Type B pancreatic cell (in vitro differentiated cells): ENCODE results near the gene TMED10. TPM values are rescaled to one million over a fixed set of nuclear protein-coding genes. Genes with fewer than 3 reads are reported as not detected.

Experiments used
- DNase-seq: peaks from one replicate; pipeline ENCODE4 v3.0.0; 2021; ENCODE audit warnings: mixed read lengths; ENCODE audit not compliant: unreplicated experiment; ENCODE audit errors: extremely low spot score
- H3K27ac Mint-ChIP-seq: 2 replicates; pipeline ENCODE4 v1.8.0; 2021; ENCODE audit warnings: mild to moderate bottlenecking, mixed read lengths
- H3K27me3 Mint-ChIP-seq: 2 replicates; pipeline ENCODE4 v1.8.0; 2021; ENCODE audit warnings: mixed read lengths
- H3K36me3 Mint-ChIP-seq: 2 replicates; pipeline ENCODE4 v1.8.0; 2021; ENCODE audit warnings: mixed read lengths
- H3K4me1 Mint-ChIP-seq: one replicate; pipeline ENCODE4 v1.8.0; 2021; ENCODE audit warnings: mixed read lengths; ENCODE audit not compliant: unreplicated experiment
- H3K4me3 Mint-ChIP-seq: 2 replicates; pipeline ENCODE4 v1.8.0; 2021; ENCODE audit warnings: mild to moderate bottlenecking, mixed read lengths
- H3K9me3 Mint-ChIP-seq: 2 replicates; pipeline ENCODE4 v1.8.0; 2021; ENCODE audit warnings: mixed read lengths
- total RNA-seq: library from RNA; stranded (reverse); gene quantifications from 2 replicates; pipeline ENCODE4 v1.2.1, GENCODE V29; 2021; ENCODE audit warnings: low replicate concordance
- TF ChIP-seq, protein P1 (sequence below): fragments of 200-600 bp; sonication (generic); conservative IDR thresholded peaks from 2 replicates; pipeline ENCODE4 v1.5.0; 2021; ENCODE audit warnings: antibody characterized with exemption, mild to moderate bottlenecking

TMED10 gene
- total RNA-seq, 1 donor from 2014 or later, result 273 TPM

DNA sequence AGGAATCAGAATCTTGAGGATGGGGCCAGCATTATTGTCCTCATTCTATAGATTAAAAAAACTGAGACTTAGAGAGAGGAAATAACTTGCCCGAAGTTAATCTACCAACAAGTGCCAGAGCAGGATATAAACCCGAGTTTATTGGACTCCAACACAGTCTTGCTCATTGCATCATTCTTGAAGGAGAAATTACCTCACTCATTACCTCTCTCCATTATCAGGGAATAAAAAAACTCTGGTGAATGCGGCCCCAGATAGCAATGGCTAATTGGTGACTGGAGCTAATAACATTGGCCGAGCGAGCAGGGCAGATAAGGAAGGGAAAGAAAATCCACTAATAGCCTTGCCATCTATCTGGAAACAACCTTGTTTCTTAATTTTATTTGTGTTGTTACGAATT, 24.7 kb upstream of the TMED10 start:
- H3K4me3 Mint-ChIP-seq, result no peak overlapping the region
- peaks cover 4% of the 10 kb centered on the region for H3K9me3 Mint-ChIP-seq
- peaks cover 9% of the 10 kb centered on the region for H3K4me1 Mint-ChIP-seq
- TF ChIP-seq, protein P1, sequence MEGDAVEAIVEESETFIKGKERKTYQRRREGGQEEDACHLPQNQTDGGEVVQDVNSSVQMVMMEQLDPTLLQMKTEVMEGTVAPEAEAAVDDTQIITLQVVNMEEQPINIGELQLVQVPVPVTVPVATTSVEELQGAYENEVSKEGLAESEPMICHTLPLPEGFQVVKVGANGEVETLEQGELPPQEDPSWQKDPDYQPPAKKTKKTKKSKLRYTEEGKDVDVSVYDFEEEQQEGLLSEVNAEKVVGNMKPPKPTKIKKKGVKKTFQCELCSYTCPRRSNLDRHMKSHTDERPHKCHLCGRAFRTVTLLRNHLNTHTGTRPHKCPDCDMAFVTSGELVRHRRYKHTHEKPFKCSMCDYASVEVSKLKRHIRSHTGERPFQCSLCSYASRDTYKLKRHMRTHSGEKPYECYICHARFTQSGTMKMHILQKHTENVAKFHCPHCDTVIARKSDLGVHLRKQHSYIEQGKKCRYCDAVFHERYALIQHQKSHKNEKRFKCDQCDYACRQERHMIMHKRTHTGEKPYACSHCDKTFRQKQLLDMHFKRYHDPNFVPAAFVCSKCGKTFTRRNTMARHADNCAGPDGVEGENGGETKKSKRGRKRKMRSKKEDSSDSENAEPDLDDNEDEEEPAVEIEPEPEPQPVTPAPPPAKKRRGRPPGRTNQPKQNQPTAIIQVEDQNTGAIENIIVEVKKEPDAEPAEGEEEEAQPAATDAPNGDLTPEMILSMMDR, result no peak
- peaks cover 9% of the 10 kb centered on the region for H3K27me3 Mint-ChIP-seq
- no peak for DNase-seq
- H3K36me3 Mint-ChIP-seq, result no peaks in the 10 kb centered on the region
- peak overlapping the region; percentile 91 for H3K27ac Mint-ChIP-seq

DNA sequence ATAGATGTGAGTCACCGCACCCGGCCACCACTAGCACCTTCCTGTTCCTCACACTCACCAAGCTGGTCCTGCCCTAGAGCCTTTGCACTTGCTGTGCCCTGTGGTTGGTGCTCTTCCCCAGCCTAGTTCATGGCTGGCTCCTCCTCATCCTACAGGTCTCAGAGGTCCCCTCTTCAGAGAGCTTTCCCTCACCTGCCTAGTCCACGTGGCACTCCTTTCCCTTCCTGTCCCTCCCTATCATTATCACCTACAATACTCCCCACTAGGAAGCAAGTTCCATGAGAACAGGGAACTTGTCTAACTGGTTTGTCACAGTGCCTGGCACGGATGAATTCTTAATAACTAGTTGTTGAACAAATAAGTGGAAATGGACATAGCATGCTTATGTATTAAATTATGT, 24.0 kb upstream of the TMED10 start:
- TF ChIP-seq, protein P1, result no peak
- peaks cover 4% of the 10 kb centered on the region for H3K9me3 Mint-ChIP-seq
- peak overlapping the region; percentile 66 for H3K4me3 Mint-ChIP-seq
- no peaks in the 10 kb centered on the region for H3K36me3 Mint-ChIP-seq
- H3K4me1 Mint-ChIP-seq, result peaks cover 9% of the 10 kb centered on the region
- no peak for DNase-seq
- peak overlapping the region; percentile 91 for H3K27ac Mint-ChIP-seq
- peaks cover 10% of the 10 kb centered on the region for H3K27me3 Mint-ChIP-seq

DNA sequence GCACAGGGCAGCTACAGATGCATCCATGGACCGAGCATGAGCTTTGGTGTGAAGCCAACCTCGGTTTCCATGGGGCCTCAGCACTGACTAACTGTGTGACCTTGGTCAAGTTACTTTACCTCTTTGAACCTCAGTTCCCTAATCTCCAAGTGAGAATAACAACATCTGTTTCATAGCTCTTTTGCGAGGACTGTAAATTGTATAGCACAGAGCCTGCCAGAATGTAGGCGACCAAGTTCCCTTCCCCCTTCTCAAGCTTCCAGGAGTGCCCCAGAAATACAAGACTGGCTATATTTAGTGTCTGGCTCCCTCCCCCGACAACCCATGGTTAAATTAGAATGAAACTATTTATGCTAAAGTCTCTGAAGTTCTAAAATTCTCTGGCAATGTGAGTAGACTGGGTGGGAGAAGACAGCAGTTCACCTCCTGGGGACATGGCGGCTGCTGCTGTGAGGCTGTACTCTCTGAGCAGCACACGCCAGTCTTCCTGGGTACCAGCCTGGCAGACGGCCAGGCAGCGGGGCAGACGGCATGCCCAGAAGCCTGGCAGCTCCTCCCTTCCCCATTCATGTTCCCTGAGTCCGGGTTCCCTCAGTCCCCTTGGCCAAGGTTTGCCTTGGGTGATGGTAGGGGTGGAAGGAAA, 22.0 kb upstream of the TMED10 start:
- TF ChIP-seq, protein P1, result no peak
- DNase-seq, result no peak
- Mint-ChIP-seq H3K27ac (no peak overlapping the region), H3K27me3 (peaks cover 10% of the 10 kb centered on the region), H3K4me3 (no peak overlapping the region), H3K9me3 (peaks cover 4% of the 10 kb centered on the region), H3K36me3 (no peaks in the 10 kb centered on the region), H3K4me1 (peaks cover 5% of the 10 kb centered on the region)

DNA sequence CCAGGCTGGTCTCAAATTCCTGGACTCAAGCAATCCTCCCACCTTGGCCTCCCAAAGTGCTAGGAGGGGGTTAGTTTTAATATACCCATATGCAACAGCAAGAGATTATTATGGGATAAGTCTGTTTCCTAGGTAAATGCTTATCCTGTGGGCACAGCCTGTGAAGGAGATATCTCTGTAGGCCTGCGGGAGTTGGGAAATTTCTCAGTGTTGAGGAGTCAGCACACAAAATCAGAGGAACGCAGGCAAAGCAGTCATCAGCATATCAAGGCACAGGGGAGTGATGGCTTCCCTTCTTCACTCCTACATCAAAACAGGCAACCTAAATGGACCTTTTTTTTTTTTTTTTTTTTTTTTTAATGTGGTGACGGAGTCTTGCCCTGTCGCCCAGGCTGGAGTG, 20.9 kb upstream of the TMED10 start:
- TF ChIP-seq, protein P1, result no peak
- Mint-ChIP-seq H3K4me3 (no peak overlapping the region), H3K27me3 (peaks cover 10% of the 10 kb centered on the region), H3K36me3 (no peaks in the 10 kb centered on the region), H3K4me1 (peaks cover 5% of the 10 kb centered on the region), H3K27ac (no peak overlapping the region), H3K9me3 (peaks cover 4% of the 10 kb centered on the region)
- DNase-seq, result no peak

DNA sequence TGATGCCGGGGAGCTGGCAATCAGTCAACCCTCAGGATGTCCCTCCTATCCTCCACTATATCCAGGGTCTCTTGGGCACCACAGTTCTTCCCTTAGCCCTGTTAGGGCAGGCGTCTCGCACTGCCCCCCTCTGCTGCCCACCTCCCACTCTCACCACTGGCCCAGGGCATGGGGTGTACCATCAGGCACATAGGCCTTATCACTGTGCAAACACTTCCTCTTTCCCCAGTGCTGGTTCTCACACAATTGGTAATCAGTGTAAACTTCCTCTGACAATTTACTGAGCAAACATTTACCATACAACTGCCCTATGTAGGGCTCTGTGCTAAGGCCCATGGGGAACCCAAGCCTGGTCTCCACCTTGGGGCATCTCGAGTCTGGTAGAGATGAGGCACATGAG, 20.1 kb upstream of the TMED10 start:
- no peaks in the 10 kb centered on the region for H3K36me3 Mint-ChIP-seq
- DNase-seq, result no peak
- peak overlapping the region; percentile 49 for H3K27ac Mint-ChIP-seq
- H3K4me3 Mint-ChIP-seq, result no peak overlapping the region
- H3K27me3 Mint-ChIP-seq, result peaks cover 10% of the 10 kb centered on the region
- peaks cover 4% of the 10 kb centered on the region for H3K9me3 Mint-ChIP-seq
- TF ChIP-seq, protein P1, result no peak
- peaks cover 5% of the 10 kb centered on the region for H3K4me1 Mint-ChIP-seq
